Natural killer cell (primary cell): Measurements from ENCODE around the gene FFAR1. TPM values are rescaled to one million over a fixed set of nuclear protein-coding genes. Genes with fewer than 3 reads are reported as not detected.
A peak's percentile ranks its signal among the peaks of the same experiment; 100 is the strongest.
"Not testable (repeated sequence)": the region's sequence is repeated elsewhere in the genome, so short reads cannot be mapped to it uniquely, and the experiment has no call there.

Experiments
- ATAC-seq, 3 donors: fragments of 150-1000 bp in 2 of 3; fragments of 200-7000 bp in 1 of 3; cut with Tn5 transposase; 1 replicate in 1 of 3; 2 replicates in 2 of 3; pipeline ENCODE4 v1.10.0; 2021; ENCODE audit warnings: mild to moderate bottlenecking in 2 of 3, moderate library complexity in 2 of 3
- DNase-seq, 2 donors: peaks; one replicate each; pipeline versions ENCODE4 v3.0.0 to v3.0.0-alpha.2; 2013 to 2021; ENCODE audit warnings: mixed read lengths in 1 of 2
- H3K27ac ChIP-seq: one replicate; pipeline ENCODE4 v1.5.1; 2013; ENCODE audit warnings: mild to moderate bottlenecking, low read length
- H3K27me3 ChIP-seq: one replicate; pipeline ENCODE4 v1.6.1; 2013; ENCODE audit warnings: low read length; ENCODE audit not compliant: control insufficient read depth, insufficient read depth
- H3K36me3 ChIP-seq: one replicate; pipeline ENCODE4 v1.6.1; 2013; ENCODE audit warnings: low read length; ENCODE audit not compliant: control insufficient read depth, insufficient read depth
- H3K4me1 ChIP-seq: one replicate; pipeline ENCODE4 v1.6.1; 2013; ENCODE audit warnings: low read length; ENCODE audit not compliant: control insufficient read depth, insufficient read depth
- H3K4me3 ChIP-seq: one replicate; pipeline ENCODE4 v1.5.1; 2013; ENCODE audit warnings: low read length
- H3K9me3 ChIP-seq: one replicate; pipeline ENCODE4 v1.6.1; 2013; ENCODE audit warnings: low read length; ENCODE audit not compliant: control insufficient read depth, insufficient read depth
- H3K27ac Mint-ChIP-seq, 2 donors: one replicate each; pipeline ENCODE4 v1.8.0; 2022; ENCODE audit warnings: mild to moderate bottlenecking in 2 of 2, mixed read lengths in 2 of 2, moderate library complexity in 1 of 2
- H3K27me3 Mint-ChIP-seq, 2 donors: one replicate each; pipeline ENCODE4 v1.8.0; 2022; ENCODE audit warnings: low read depth in 2 of 2, mixed read lengths in 2 of 2
- H3K36me3 Mint-ChIP-seq: one replicate; pipeline ENCODE4 v1.8.0; 2022; ENCODE audit warnings: mixed read lengths
- H3K4me1 Mint-ChIP-seq, 2 donors: one replicate each; pipeline ENCODE4 v1.8.0; 2022; ENCODE audit warnings: mixed read lengths in 2 of 2
- H3K4me3 Mint-ChIP-seq: one replicate; pipeline ENCODE4 v1.8.0; 2022; ENCODE audit warnings: mild to moderate bottlenecking, moderate library complexity, mixed read lengths
- H3K9me3 Mint-ChIP-seq, 2 donors: one replicate each; pipeline ENCODE4 v1.8.0; 2022; ENCODE audit warnings: mixed read lengths in 2 of 2
- WGBS: methylation state at CpG from one replicate; pipeline ENCODE4 v1.1.7; 2013; ENCODE audit warnings: missing lambda C conversion rate; ENCODE audit not compliant: insufficient coverage; 5-methylcytosine and 5-hydroxymethylcytosine counted together
- intact Hi-C: fragments of 100-400 bp; cut with micrococcal nuclease; formaldehyde crosslinking; loops from one replicate; pipeline ENCODE4 v1.14.2; 2022
- total RNA-seq, 4 donors: library from RNA; stranded (reverse); fragments of 120-200 nt in 1 of 4; gene quantifications; one replicate each; pipeline versions ENCODE4 v1.2.3 to v1.2.4, GENCODE V29; 2013 to 2022
- TF ChIP-seq, protein P1 (sequence below): fragments of 200-600 bp; IDR thresholded peaks from one replicate; pipeline ENCODE4 v1.8.0; 2022; ENCODE audit warnings: antibody characterized with exemption

Gene FFAR1
- total RNA-seq, 3 donors from 2014 or later (not counting 1 experiment from before 2014, with no cell fraction given), result 0.30 to 0.47 TPM; not detected in 1

DNA sequence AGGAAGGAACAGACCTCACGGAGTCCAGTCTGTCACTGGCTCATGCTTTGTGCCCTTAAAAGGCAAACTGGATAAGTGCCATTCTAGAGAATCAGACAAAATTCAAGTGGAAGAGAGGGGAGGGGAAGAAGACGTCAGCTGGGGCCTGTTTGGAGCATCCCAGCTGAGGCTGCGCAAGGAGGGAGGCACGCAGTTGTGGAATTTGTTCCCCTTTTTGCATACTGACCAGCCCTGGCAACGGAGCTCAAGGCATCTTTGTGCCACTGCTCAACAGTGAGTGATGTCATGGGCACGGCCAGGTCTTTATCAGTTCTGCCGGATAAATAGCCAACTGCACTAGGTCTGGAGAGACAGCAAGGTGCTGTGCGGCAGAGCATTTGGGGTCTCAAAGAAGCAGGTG lies 23.0 kb downstream of the FFAR1 start, which contains the start of gene GPR42:
Gene GPR42, plus strand, starts transcription at position 347 of the 400 bp plus-strand sequence. CDS start 292 bp downstream, outside the sequence.
- Mint-ChIP-seq H3K36me3 (no peaks in the 10 kb centered on the region), H3K27ac (no peak within 1 kb of the TSS), H3K4me1 (no peaks in the 10 kb centered on the region), H3K27me3 (peaks cover 21 to 23% of the 10 kb centered on the region in 2 donors), H3K9me3 (no peaks in the 10 kb centered on the region), H3K4me3 (no peak within 1 kb of the TSS)
- no peak for DNase-seq
- H3K27me3 ChIP-seq, result peaks cover 3% of the 10 kb centered on the region
- intact Hi-C loops, result no loop called here
- no peaks in the 10 kb centered on the region for H3K4me1 ChIP-seq
- H3K9me3 ChIP-seq, result no peaks in the 10 kb centered on the region
- WGBS, result 89% methylated on average over 5 of the region's 8 CpGs
- H3K36me3 ChIP-seq, result no peaks in the 10 kb centered on the region
- H3K4me3 ChIP-seq, result no peak within 1 kb of the TSS
- TF ChIP-seq, protein P1, sequence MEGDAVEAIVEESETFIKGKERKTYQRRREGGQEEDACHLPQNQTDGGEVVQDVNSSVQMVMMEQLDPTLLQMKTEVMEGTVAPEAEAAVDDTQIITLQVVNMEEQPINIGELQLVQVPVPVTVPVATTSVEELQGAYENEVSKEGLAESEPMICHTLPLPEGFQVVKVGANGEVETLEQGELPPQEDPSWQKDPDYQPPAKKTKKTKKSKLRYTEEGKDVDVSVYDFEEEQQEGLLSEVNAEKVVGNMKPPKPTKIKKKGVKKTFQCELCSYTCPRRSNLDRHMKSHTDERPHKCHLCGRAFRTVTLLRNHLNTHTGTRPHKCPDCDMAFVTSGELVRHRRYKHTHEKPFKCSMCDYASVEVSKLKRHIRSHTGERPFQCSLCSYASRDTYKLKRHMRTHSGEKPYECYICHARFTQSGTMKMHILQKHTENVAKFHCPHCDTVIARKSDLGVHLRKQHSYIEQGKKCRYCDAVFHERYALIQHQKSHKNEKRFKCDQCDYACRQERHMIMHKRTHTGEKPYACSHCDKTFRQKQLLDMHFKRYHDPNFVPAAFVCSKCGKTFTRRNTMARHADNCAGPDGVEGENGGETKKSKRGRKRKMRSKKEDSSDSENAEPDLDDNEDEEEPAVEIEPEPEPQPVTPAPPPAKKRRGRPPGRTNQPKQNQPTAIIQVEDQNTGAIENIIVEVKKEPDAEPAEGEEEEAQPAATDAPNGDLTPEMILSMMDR, result no peak
- no peak for ATAC-seq
- H3K27ac ChIP-seq, result no peak within 1 kb of the TSS

DNA sequence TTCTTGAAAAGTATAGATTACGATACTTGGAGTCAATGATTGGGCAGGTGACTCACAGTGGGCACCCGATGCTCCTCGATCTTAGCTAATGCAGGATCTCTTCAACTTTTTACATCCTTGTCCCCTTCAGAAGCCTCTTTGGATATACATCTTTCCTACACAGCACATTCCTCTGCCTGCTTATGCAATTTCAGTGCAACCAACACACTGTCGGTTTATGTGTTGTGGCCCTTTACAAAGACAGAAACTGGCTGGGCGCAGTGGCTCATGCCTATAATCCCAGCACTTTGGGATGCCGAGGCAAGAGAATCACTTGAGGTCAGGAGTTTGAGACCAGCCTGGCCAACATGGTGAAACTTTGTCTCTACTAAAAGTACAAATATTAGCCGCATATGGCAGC lies 25.8 kb downstream of the FFAR1 start:
- Mint-ChIP-seq H3K36me3 (no peaks in the 10 kb centered on the region), H3K9me3 (no peaks in the 10 kb centered on the region), H3K27ac (peak overlapping the region in 1 of 2 donors; percentile 19), H3K4me3 (no peak overlapping the region), H3K4me1 (no peaks in the 10 kb centered on the region), H3K27me3 (peaks cover 16 to 20% of the 10 kb centered on the region in 2 donors)
- ATAC-seq (no peak), DNase-seq (no peak)
- 90% methylated on average over 7 of the region's 7 CpGs for WGBS
- TF ChIP-seq, protein P1, result no peak
- intact Hi-C loops, result no loop called here
- Histone ChIP-seq H3K27me3 (no peaks in the 10 kb centered on the region), H3K27ac (no peak overlapping the region), H3K4me3 (no peak overlapping the region), H3K9me3 (no peaks in the 10 kb centered on the region), H3K36me3 (no peaks in the 10 kb centered on the region), H3K4me1 (no peaks in the 10 kb centered on the region)

DNA sequence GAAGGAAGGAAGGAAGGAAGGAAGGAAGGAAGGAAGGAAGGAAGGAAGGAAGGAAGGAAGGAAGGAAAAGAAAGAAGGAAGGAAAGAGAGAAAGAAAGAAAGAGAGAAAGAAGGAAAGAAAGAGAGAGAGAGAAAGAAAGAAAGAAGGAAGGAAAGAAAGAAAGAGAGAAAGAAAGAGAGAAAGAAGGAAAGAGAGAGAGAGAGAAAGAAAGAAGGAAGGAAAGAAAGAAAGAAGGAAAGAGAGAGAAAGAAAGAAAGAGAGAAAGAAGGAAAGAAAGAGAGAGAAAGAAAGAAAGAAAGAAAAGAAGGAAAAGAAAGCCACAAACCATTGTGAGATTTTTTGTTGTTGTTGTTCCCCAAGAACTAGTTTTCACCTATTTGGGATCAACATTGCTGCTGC lies 26.3 kb downstream of the FFAR1 start:
- H3K4me1 ChIP-seq, ATAC-seq, DNase-seq, H3K4me1 Mint-ChIP-seq, H3K36me3 ChIP-seq, H3K4me3 Mint-ChIP-seq, intact Hi-C loops, H3K36me3 Mint-ChIP-seq, H3K9me3 Mint-ChIP-seq, H3K27ac ChIP-seq, H3K4me3 ChIP-seq, H3K27me3 ChIP-seq, H3K9me3 ChIP-seq: not testable (repeated sequence)
- Mint-ChIP-seq H3K27me3 (peaks cover 16 to 20% of the 10 kb centered on the region in 2 donors), H3K27ac (peak overlapping the region in 1 of 2 donors; percentile 19)

GRCh38 chr19:35375505-35376307 lies 28.0 kb downstream of the FFAR1 start:
- DNase-seq (no peak), ATAC-seq (no peak)
- Histone ChIP-seq H3K27me3 (no peaks in the 10 kb centered on the region), H3K9me3 (no peaks in the 10 kb centered on the region), H3K36me3 (no peaks in the 10 kb centered on the region), H3K4me1 (no peaks in the 10 kb centered on the region), H3K4me3 (no peak overlapping the region), H3K27ac (no peak overlapping the region)
- 89% methylated on average over 12 of the region's 12 CpGs for WGBS
- TF ChIP-seq, protein P1, result no peak
- Mint-ChIP-seq H3K27ac (no peak overlapping the region), H3K4me1 (no peaks in the 10 kb centered on the region), H3K4me3 (no peak overlapping the region), H3K36me3 (no peaks in the 10 kb centered on the region), H3K27me3 (peaks cover 16 to 20% of the 10 kb centered on the region in 2 donors), H3K9me3 (no peaks in the 10 kb centered on the region)
- intact Hi-C loops, result no loop called here
